OCI-LY7 (cell line): ENCODE data around the gene GAMT. TPM values are rescaled to one million over a fixed set of nuclear protein-coding genes. Genes with fewer than 3 reads are reported as not detected.

ENCODE experiments used
- BruUV-seq: library from RNA; stranded (reverse); fragments of 400-500 nt; replicated peaks from 2 replicates; lab custom pipeline; 2021; lab: Mats Ljungman, UMichigan
- CTCF ChIA-PET: fragments of 300-600 bp; sonication (Branson Sonifier 250); formaldehyde crosslinking; loops from one replicate; lab custom pipeline; 2022; ENCODE audit warnings: antibody characterized with exemption; ENCODE audit not compliant: unreplicated experiment; lab: Charles Lee
- POLR2A ChIA-PET: fragments of 300-600 bp; sonication (Branson Sonifier 250); formaldehyde crosslinking; loops from one replicate; lab custom pipeline; 2022; ENCODE audit warnings: antibody characterized with exemption; lab: Charles Lee
- DNase-seq: peaks from one replicate; pipeline ENCODE4 v3.0.0-alpha.2; 2015; ENCODE audit warnings: low spot score
- H2AFZ ChIP-seq: fragments of 200-600 bp; sonication (generic), shearing (Covaris generic); 2 replicates; pipeline ENCODE4 v1.6.1; 2014; ENCODE audit warnings: mild to moderate bottlenecking, antibody characterized with exemption, low read length, moderate library complexity
- H3K27ac ChIP-seq: fragments of 200-600 bp; sonication (generic); 2 replicates; pipeline ENCODE4 v1.5.1; 2014; ENCODE audit warnings: mixed run types, low read depth, mild to moderate bottlenecking, moderate library complexity, low read length, inconsistent platforms; ENCODE audit not compliant: poor library complexity, severe bottlenecking
- H3K36me3 ChIP-seq: fragments of 200-600 bp; sonication (generic); 2 replicates; pipeline ENCODE4 v1.6.1; 2014; ENCODE audit warnings: mild to moderate bottlenecking, antibody characterized with exemption, low read length, moderate library complexity, mixed read lengths; ENCODE audit not compliant: insufficient read depth
- H3K4me1 ChIP-seq: fragments of 200-600 bp; sonication (generic); 2 replicates; pipeline ENCODE4 v1.5.1; 2014; ENCODE audit warnings: mild to moderate bottlenecking, low read length; ENCODE audit not compliant: insufficient read depth, poor library complexity, severe bottlenecking
- H3K4me2 ChIP-seq: fragments of 200-600 bp; sonication (generic); 2 replicates; pipeline ENCODE4 v1.6.1; 2014; ENCODE audit warnings: mild to moderate bottlenecking, low read length
- H3K4me3 ChIP-seq: fragments of 200-600 bp; sonication (generic); 2 replicates; pipeline ENCODE4 v1.5.1; 2014; ENCODE audit warnings: mild to moderate bottlenecking, low read depth, low read length; ENCODE audit not compliant: poor library complexity, severe bottlenecking
- H3K79me2 ChIP-seq: fragments of 200-600 bp; sonication (generic); 2 replicates; pipeline ENCODE4 v1.6.1; 2016; ENCODE audit warnings: low read depth, mild to moderate bottlenecking, low read length, moderate library complexity, mixed read lengths; ENCODE audit not compliant: insufficient read depth
- H3K9me2 ChIP-seq: fragments of 200-600 bp; sonication (generic); 2 replicates; pipeline ENCODE4 v1.6.1; 2016; ENCODE audit warnings: mild to moderate bottlenecking, low read length, mixed read lengths; ENCODE audit not compliant: insufficient read depth
- H3K9me3 ChIP-seq: fragments of 200-600 bp; sonication (generic); 2 replicates; pipeline ENCODE4 v1.6.1; 2014; ENCODE audit warnings: mild to moderate bottlenecking, mixed run types, low read length, mixed read lengths
- H4K20me1 ChIP-seq: fragments of 200-600 bp; sonication (generic); 2 replicates; pipeline ENCODE4 v1.6.1; 2014; ENCODE audit warnings: mild to moderate bottlenecking, antibody characterized with exemption, low read length, moderate library complexity, mixed read lengths; ENCODE audit not compliant: insufficient read depth
- CTCF ChIP-seq: fragments of 200-600 bp; sonication (generic); conservative IDR thresholded peaks from 2 replicates; pipeline ENCODE4 v1.5.1; 2014; ENCODE audit warnings: mild to moderate bottlenecking, antibody characterized with exemption, low read length, moderate library complexity, mixed read lengths
- EZH2phosphoT487 ChIP-seq: fragments of 200-600 bp; sonication (generic); IDR thresholded peaks from 2 replicates; pipeline ENCODE4 v1.6.1; 2018; ENCODE audit warnings: low read depth, borderline replicate concordance, mild to moderate bottlenecking, mixed run types, antibody characterized with exemption, low read length, moderate library complexity, mixed read lengths
- intact Hi-C: fragments of 100-400 bp; cut with micrococcal nuclease; formaldehyde crosslinking; loops from one replicate; pipeline ENCODE4 v1.10.0; 2022; ENCODE audit not compliant: unreplicated experiment
- total RNA-seq, 2 experiments: library from RNA; depleted of rRNA in 1 of 2; stranded (reverse); fragments of >200 nt in 1 of 2; shearing (Covaris generic) in 1 of 2; gene quantifications; 2 replicates each; pipeline ENCODE4 v1.2.3, GENCODE V29; 2014 to 2022

The GAMT gene
- total RNA-seq, 2 experiments from 2014 or later: 14.4 to 27.5 TPM

GRCh38 chr19:1417681-1418495, 16.5 kb upstream of the GAMT start:
- BruUV-seq: no TSS peak
- H2AFZ ChIP-seq: no peak overlapping the region
- H3K9me2 ChIP-seq: no peaks in the 10 kb centered on the region
- no peaks in the 10 kb centered on the region for H3K9me3 ChIP-seq
- DNase-seq: no peak
- no peak overlapping the region for H3K4me2 ChIP-seq
- H3K36me3 ChIP-seq: peaks cover 95% of the 10 kb centered on the region
- peaks cover 7% of the 10 kb centered on the region; the same call in 1 of the 2 replicates for H4K20me1 ChIP-seq
- intact Hi-C loops: no loop called here
- H3K79me2 ChIP-seq: peaks cover 55% of the 10 kb centered on the region
- no peak overlapping the region for H3K4me3 ChIP-seq
- no peak for TF ChIP-seq EZH2phosphoT487
- TF ChIP-seq CTCF: no peak
- H3K4me1 ChIP-seq: no peaks in the 10 kb centered on the region
- no peak overlapping the region for H3K27ac ChIP-seq
- CTCF ChIA-PET: no interaction called here
- POLR2A ChIA-PET: no interaction called here

DNA sequence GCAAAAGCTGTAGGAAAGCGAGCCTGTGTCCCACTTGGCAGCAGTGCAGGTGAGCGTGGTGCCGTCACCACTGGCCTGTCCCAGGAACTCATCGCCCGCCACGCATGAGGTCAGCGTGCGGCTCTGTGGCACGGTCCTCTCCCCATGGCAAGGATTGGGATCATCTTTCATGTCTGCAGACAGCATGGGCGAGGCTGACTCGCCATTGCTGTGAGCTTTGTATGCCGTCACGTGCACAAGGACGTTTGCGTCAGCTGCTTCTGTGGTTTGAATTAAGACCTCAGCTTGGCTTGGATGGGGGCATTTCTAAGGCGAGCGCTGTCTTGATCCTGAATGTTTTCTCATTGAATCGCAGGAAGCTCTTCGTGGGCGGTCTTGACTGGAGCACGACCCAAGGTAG, 15.8 kb upstream of the GAMT start:
- no peak overlapping the region for H3K27ac ChIP-seq
- H3K79me2 ChIP-seq: peaks cover 62% of the 10 kb centered on the region
- DNase-seq: no peak
- no peaks in the 10 kb centered on the region for H3K9me2 ChIP-seq
- H3K36me3 ChIP-seq: peaks cover 95% of the 10 kb centered on the region
- H3K4me3 ChIP-seq: no peak overlapping the region
- intact Hi-C loops: no loop called here
- H3K4me1 ChIP-seq: no peaks in the 10 kb centered on the region
- H3K9me3 ChIP-seq: no peaks in the 10 kb centered on the region
- CTCF ChIA-PET: no interaction called here
- TF ChIP-seq CTCF (no peak), EZH2phosphoT487 (no peak)
- no peak overlapping the region for H2AFZ ChIP-seq
- no TSS peak for BruUV-seq
- H4K20me1 ChIP-seq: peaks cover 7% of the 10 kb centered on the region; the same call in 1 of the 2 replicates
- POLR2A ChIA-PET: no interaction called here
- H3K4me2 ChIP-seq: no peak overlapping the region
